ENCODE data around the gene TNFRSF4.

The TNFRSF4 gene

DNA sequence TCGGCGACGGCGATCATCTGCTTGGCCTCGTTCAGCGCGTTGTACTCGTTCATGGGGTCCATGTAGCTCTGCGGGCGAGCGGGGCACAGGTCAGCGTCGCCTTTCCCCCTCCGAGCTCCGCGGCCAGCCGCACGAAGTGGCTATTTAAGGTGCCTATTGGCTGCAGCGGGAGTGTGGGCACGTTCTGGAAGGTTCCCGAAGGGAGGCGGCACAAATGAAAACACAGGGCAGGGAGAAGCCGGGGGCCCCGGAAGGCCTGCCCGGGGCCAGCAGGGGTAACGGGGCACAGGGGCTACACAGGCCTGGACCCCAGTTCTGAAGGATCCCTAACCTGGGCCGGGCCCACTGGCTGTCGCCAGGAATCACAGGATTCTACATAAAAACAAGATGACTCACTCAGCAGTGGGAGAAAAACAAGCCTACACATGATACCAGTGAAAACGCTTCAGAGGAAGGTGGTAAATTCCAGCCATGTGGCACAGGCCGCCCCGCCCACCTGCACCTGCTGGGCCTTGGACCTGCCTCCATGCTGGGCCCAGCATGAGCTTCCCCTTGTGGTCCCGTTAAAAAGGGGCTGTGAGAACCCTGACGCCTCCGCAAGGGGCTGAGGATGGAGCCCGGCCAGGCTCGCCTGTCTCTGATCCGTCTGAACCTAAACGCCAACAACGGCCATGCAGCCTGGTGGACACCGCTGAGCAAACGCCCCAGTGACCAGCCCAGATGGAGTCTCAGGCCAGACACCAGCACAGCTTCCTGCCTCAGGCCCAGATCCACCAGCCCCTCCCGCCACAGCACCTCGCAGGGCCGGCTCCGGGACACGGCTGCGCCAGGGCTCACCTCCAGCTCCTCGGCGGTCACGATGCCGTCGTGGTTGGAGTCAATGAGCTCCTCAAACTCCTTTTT is 3.9 kb upstream of the TNFRSF4 start:
- DNase-seq (ENCODE audit: low read depth): no peak

DNA sequence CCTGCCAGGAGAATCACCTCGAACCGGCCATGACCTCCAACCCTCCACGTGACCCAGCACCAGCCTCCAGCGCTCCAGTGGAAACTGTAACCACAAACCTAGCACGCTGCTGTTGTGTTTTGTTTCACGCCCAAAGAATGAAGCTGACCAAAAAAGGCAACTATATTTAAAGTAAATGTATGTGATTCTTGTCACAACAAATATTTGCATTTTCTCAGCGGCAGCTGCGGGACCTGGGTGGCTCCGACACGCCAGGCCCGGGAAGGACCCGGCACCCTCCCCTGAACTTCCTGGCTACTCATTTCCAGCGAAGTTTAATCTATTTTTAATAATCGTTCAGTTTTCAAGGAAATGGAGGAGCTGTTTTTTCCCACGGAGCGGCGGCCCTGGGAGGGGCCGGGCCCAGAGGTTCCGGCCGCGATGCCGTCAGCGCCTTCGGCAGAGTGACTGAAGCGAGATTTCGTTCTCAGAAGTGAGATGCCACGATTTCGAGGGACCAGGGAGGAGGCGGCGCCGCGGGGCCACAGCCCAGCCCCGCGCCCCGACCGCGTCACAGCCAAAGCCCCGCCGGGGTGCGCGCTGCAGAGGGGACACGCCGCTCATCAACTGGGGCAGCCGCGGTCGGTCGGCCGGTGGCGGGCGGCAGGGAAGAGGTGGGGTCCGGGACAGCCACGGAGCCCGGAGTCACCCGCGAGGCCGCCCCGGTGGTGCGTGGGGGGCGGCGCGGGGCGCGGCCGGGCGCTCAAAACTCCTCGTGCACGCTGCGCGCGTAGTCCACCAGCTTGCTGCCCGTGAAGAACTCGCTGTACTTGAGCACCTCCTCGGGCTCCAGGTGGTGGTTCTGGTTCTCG is 3.0 kb upstream of the TNFRSF4 start:
- no peak for DNase-seq (ENCODE audit: low read depth)

- DNase-seq (ENCODE audit: low read depth): no peak
These were observed 2.1 kb upstream of the TNFRSF4 start for GRCh38 chr1:1215881-1216605.

GRCh38 chr1:1215080-1215676 is 1.2 kb upstream of the TNFRSF4 start:
- DNase-seq (ENCODE audit: low read depth): no peak

DNA sequence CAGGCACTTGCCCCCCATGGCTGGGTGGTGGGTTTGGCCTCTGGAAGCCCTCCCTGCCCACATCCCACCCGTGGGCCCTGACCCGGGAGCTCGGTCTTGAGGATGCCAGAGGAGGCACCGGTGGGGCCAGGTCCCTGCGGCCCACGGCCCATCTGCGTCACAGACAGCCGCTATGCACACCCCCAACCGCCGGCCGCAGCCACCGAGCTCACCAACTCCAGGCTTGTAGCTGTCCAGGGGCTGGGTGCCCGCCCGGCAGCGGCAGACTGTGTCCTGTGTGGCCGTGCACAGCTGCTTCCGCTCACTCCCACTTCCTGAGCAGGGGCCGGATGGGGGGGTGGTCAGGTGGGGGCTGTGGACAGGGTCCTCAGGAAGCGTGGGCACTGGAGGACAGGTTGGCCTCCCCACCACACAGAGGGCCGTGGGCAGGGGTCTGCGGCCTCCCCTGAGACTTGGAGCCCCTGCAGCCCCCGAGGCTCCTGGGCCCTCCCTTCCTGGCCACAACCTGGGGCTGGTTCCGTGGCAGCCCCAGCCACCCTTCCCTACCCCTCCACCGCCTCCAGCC is 1.1 kb downstream of the TNFRSF4 start:
- no peak for DNase-seq (ENCODE audit: low read depth)

DNA sequence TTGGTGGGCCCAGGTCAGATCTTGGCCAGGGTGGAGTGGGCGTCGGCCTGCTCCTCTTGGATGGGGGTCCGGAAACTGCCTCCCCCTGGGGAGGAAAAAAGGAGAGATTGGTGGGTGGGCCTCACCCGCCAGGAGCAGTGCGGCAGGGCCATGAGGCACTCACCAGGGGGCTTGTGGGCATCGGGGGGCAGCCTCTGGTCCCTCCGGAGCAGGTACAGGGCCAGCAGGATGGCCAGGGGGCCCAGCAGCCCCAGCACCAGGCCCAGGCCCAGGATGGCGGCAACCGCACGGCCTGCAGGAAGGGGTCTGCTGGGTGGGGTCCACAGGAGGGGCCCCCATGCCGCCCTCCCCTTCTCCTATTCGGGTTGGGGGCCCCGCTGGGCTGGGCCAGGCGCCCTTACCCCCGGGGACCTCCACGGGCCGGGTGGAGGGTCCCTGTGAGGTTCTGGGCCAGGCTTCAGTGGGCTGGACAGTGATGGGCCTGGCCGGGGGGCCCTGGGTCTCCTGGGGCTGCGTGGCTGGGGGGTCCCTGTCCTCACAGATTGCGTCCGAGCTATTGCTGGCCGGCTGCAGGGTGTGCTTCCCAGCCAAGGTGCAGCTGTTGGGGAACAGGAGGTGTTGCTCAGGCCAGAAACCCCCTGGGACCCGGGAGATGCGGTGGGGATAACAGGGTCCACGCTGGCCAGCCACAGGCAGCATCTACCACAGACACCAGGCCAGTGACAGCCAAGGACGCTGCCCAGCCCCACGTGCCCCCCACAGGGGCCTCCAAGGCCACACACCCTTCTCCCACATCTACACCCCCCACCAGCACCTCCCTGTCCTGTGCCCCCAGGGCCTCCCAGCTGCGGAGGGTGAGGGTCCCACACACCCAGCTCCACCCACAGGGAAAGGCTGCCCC is 2.2 kb downstream of the TNFRSF4 start:
- no peak for DNase-seq (ENCODE audit: low read depth)

- DNase-seq (ENCODE audit: low read depth): no peak
These were observed 3.0 kb downstream of the TNFRSF4 start for GRCh38 chr1:1210726-1211540.

DNA sequence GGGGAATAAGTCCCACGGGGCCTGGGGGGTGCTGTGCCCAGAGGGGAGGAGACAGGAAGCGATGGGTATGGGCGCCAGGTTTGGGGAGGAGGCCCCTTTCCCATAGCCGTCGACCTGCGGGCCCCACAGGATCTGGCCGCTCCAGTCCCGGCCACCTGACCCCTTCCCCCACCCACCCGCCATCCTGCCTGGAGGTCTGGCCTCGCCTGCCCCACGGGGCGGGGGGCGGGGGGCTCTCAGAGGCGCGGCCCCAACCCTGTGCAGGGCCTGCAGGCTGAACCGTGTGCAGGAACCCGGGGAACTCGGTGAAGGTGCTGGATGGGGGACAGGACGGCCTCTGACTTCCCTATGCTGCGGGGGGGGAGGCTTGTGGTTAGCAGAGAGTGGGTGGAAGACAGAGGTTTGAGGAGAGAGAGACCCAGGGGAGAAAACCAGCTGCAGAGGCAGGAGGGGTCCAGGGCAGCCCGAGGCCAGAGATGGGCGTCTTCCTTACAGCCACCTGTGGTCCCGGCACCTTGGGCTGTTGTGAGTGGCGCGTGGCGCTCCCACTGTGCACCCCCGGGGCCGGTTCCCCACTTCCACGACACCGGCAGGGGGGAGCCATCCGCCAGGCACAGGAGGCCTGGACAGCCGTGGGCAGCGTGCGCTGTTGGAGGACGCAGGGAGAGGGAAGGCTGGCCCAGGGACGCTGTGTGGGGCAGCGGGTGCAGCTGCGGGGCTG is 5.1 kb downstream of the TNFRSF4 start:
- DNase-seq (ENCODE audit: low read depth): no peak

DNA sequence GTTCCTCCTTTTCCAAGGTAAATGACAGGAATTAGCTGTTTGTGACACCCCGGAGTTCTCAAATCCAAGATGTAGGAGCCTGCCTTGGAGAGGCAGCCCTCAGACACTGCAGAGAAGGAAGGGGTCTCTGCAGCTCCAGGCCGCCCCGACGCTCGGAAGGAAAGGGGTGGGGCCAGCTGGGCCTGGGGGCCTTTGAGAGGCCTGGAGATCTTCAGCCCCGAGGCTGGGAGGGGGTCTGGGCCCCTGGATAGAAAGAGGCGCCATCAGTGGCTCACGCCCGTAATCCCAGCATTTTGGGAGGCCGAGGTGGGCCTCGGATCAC is 6.4 kb downstream of the TNFRSF4 start:
- no peak for DNase-seq (ENCODE audit: low read depth)

GRCh38 chr1:1206966-1207531 is 6.9 kb downstream of the TNFRSF4 start:
- no peak for DNase-seq (ENCODE audit: low read depth)

DNA sequence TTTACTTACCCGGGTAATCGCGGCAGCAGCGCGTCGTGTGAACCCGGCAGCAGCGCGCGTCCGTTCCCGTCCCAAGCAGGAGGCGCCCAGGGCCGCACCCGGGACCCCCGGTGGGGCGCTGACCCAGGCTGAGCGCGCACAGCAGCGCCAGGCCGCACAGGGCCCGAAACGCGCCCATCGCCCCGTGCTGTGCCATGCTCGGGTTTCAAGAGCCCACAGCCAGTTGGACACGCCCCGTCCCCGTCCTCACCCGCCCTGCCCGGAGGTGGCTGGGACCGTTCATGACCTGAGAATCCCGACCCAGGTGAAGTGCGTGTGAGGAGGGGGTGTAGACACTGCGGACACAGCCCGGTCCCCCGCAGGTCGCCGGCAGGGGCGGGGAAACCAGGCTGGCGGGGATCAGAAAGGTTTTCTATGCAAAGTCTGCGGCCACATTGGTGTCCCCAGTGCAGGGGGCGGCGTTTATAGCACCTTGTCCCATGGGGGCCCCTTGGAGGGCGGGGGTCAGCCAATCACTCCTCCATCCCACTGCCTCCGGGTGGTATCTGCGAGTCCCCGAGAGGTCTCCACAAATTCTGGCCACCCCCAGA is 7.5 kb downstream of the TNFRSF4 start, which contains the start of gene TNFRSF18:
Gene TNFRSF18, minus strand, starts transcription at position 217 of the 590 bp plus-strand sequence. Its CDS starts 21 bp downstream, at position 196.
- DNase-seq (ENCODE audit: low read depth): no peak

- DNase-seq (ENCODE audit: low read depth): no peak
These were observed 8.1 kb downstream of the TNFRSF4 start for GRCh38 chr1:1205769-1206375.

GRCh38 chr1:1204998-1205768 is 8.8 kb downstream of the TNFRSF4 start:
- no peak for DNase-seq (ENCODE audit: low read depth)

- no peak for DNase-seq (ENCODE audit: low read depth)
These were observed 9.5 kb downstream of the TNFRSF4 start for GRCh38 chr1:1204425-1204920.

GRCh38 chr1:1203561-1204424 is 10.2 kb downstream of the TNFRSF4 start:
- no peak for DNase-seq (ENCODE audit: low read depth)

Data from activated T-cell treated with anti-CD3 and anti-CD28 coated beads for 1 hour (primary cell).